WTC11 (cell line): Measurements from ENCODE around the gene ADAD2. TPM values are rescaled to one million over a fixed set of nuclear protein-coding genes. Genes with fewer than 3 reads are reported as not detected.

ENCODE experiments used
- CBFB ChIP-seq: sonication (generic); formaldehyde crosslinking; IDR thresholded peaks from 2 replicates; pipeline ENCODE4 v1.8.1; 2022; ENCODE audit warnings: mild to moderate bottlenecking, low read depth, missing genetic modification reagents
- GRHL2 ChIP-seq: fragments of 250-450 bp; sonication (Bioruptor Pico); IDR thresholded peaks from 2 replicates; pipeline ENCODE4 v1.8.0; 2022; ENCODE audit warnings: mild to moderate bottlenecking, moderate library complexity; ENCODE audit not compliant: insufficient replicate concordance, severe bottlenecking
- IRF2 ChIP-seq: sonication (generic); formaldehyde crosslinking; IDR thresholded peaks from 2 replicates; pipeline ENCODE4 v1.8.0; 2022; ENCODE audit warnings: low read depth, missing genetic modification reagents, borderline replicate concordance
- JUN ChIP-seq: sonication (generic); formaldehyde crosslinking; IDR thresholded peaks from 2 replicates; pipeline ENCODE4 v1.8.0; 2023; ENCODE audit warnings: mild to moderate bottlenecking, missing genetic modification reagents
- KAT7 ChIP-seq: sonication (generic); formaldehyde crosslinking; IDR thresholded peaks from 2 replicates; pipeline ENCODE4 v1.8.1; 2023; ENCODE audit warnings: missing genetic modification reagents, mild to moderate bottlenecking, borderline replicate concordance
- NFATC4 ChIP-seq: fragments of 250-450 bp; sonication (Bioruptor Pico); IDR thresholded peaks from 2 replicates; pipeline ENCODE4 v1.9.0; 2021; ENCODE audit warnings: mild to moderate bottlenecking
- NR1H2 ChIP-seq: sonication (generic); formaldehyde crosslinking; IDR thresholded peaks from 2 replicates; pipeline ENCODE4 v1.9.0; 2021; ENCODE audit warnings: mild to moderate bottlenecking, moderate library complexity, missing genetic modification reagents
- ZNF396 ChIP-seq: fragments of 250-450 bp; sonication (Bioruptor Pico); IDR thresholded peaks from 2 replicates; pipeline ENCODE4 v1.8.0; 2021; ENCODE audit warnings: mild to moderate bottlenecking, moderate library complexity, borderline replicate concordance
- total RNA-seq: library from RNA; stranded (reverse); gene quantifications from 3 replicates; pipeline ENCODE4 v1.2.3, GENCODE V29; 2021
- TF ChIP-seq, protein P1 (sequence below): fragments of 250-450 bp; sonication (Bioruptor Pico); conservative IDR thresholded peaks from 2 replicates; pipeline ENCODE4 v1.9.0; 2021; ENCODE audit warnings: mild to moderate bottlenecking
- TF ChIP-seq, protein P2 (sequence below): fragments of 250-450 bp; sonication (Bioruptor Pico); IDR thresholded peaks from 2 replicates; pipeline ENCODE4 v1.9.0; 2021; ENCODE audit warnings: mild to moderate bottlenecking, borderline replicate concordance
- TF ChIP-seq, protein P3 (sequence below): fragments of 250-450 bp; sonication (Bioruptor Pico); IDR thresholded peaks from 2 replicates; pipeline ENCODE4 v2.1.2; 2022; ENCODE audit warnings: mild to moderate bottlenecking, moderate library complexity
- TF ChIP-seq, protein P4 (sequence below): fragments of 250-450 bp; sonication (Bioruptor Pico); IDR thresholded peaks from 2 replicates; pipeline ENCODE4 v1.9.0; 2021; ENCODE audit warnings: moderate library complexity, mild to moderate bottlenecking, inconsistent platforms, borderline replicate concordance
- TF ChIP-seq, protein P5 (sequence below): fragments of 250-450 bp; sonication (Bioruptor Pico); IDR thresholded peaks from 2 replicates; pipeline ENCODE4 v1.9.0; 2021; ENCODE audit warnings: mild to moderate bottlenecking
- TF ChIP-seq, protein P6 (sequence below): fragments of 200-600 bp; IDR thresholded peaks from 2 replicates; pipeline ENCODE4 v1.8.0; 2022; ENCODE audit warnings: antibody characterized with exemption

Gene ADAD2
- total RNA-seq, 1 experiment from 2014 or later: 1.6 TPM

DNA sequence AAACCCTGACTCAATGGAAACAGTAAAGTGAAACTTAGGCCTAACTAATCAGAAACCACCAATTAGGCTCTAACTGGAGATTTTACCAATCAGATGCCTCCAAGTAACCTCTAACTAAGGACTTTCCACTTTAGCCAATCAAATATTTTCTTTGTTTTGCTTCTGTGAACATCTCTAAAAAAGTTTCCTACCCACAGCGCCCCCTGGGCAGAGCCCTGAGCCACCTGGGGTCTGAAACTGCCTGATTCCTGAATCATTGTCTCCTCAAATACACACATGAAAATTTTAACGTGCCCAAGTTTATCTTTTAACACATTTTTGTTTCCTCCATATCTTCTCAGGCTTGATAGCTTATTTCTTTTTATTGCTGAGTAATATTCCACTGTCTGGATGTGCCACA, 19.0 kb downstream of the ADAD2 start (continued):
- TF ChIP-seq, protein P1, sequence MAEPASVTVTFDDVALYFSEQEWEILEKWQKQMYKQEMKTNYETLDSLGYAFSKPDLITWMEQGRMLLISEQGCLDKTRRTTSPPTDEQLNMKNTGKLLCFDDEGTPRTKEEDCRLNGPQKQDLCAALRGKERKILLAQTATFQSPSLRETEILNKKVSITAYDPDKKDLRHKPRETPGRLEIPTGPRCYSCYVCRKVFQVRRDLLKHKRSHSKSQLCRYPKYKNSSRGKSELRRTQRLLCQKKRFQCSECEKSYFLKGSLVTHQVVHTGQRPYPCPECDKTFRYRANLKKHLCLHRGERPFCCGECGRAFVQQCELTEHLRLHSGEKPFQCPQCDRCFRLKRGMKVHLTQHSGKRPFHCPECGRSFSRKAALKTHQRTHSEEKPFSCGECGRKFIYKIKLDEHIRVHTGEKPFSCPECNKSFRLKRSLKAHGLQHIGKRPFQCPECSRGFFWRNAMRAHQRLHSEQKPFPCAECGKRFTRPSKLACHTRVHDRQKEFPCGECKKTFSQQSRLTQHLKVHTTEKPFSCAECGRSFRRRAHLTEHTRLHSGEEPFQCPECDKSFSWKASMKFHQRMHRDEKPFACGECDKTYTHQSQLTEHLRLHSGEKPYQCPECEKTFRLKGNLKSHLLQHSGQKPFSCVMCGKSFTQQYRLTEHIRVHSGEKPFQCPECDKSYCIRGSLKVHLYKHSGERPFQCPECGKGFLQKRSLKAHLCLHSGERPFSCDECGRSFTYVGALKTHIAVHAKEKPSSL (CRISPR knock-in tag): no peak
- TF ChIP-seq KAT7 (CRISPR knock-in tag) (no peak), JUN (CRISPR knock-in tag) (no peak), CBFB (CRISPR knock-in tag) (no peak), IRF2 (CRISPR knock-in tag) (no peak), NFATC4 (CRISPR knock-in tag) (no peak), ZNF396 (CRISPR knock-in tag) (no peak), GRHL2 (CRISPR knock-in tag) (no peak), NR1H2 (CRISPR knock-in tag) (no peak)
- TF ChIP-seq, protein P2, sequence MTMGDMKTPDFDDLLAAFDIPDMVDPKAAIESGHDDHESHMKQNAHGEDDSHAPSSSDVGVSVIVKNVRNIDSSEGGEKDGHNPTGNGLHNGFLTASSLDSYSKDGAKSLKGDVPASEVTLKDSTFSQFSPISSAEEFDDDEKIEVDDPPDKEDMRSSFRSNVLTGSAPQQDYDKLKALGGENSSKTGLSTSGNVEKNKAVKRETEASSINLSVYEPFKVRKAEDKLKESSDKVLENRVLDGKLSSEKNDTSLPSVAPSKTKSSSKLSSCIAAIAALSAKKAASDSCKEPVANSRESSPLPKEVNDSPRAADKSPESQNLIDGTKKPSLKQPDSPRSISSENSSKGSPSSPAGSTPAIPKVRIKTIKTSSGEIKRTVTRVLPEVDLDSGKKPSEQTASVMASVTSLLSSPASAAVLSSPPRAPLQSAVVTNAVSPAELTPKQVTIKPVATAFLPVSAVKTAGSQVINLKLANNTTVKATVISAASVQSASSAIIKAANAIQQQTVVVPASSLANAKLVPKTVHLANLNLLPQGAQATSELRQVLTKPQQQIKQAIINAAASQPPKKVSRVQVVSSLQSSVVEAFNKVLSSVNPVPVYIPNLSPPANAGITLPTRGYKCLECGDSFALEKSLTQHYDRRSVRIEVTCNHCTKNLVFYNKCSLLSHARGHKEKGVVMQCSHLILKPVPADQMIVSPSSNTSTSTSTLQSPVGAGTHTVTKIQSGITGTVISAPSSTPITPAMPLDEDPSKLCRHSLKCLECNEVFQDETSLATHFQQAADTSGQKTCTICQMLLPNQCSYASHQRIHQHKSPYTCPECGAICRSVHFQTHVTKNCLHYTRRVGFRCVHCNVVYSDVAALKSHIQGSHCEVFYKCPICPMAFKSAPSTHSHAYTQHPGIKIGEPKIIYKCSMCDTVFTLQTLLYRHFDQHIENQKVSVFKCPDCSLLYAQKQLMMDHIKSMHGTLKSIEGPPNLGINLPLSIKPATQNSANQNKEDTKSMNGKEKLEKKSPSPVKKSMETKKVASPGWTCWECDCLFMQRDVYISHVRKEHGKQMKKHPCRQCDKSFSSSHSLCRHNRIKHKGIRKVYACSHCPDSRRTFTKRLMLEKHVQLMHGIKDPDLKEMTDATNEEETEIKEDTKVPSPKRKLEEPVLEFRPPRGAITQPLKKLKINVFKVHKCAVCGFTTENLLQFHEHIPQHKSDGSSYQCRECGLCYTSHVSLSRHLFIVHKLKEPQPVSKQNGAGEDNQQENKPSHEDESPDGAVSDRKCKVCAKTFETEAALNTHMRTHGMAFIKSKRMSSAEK (CRISPR knock-in tag): no peak
- TF ChIP-seq, protein P3, sequence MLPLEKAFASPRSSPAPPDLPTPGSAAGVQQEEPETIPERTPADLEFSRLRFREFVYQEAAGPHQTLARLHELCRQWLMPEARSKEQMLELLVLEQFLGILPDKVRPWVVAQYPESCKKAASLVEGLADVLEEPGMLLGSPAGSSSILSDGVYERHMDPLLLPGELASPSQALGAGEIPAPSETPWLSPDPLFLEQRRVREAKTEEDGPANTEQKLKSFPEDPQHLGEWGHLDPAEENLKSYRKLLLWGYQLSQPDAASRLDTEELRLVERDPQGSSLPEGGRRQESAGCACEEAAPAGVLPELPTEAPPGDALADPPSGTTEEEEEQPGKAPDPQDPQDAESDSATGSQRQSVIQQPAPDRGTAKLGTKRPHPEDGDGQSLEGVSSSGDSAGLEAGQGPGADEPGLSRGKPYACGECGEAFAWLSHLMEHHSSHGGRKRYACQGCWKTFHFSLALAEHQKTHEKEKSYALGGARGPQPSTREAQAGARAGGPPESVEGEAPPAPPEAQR (CRISPR knock-in tag): no peak
- TF ChIP-seq, protein P4, sequence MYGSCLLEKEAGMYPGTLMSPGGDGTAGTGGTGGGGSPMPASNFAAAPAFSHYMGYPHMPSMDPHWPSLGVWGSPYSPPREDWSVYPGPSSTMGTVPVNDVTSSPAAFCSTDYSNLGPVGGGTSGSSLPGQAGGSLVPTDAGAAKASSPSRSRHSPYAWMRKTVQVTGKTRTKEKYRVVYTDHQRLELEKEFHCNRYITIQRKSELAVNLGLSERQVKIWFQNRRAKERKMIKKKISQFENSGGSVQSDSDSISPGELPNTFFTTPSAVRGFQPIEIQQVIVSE (CRISPR knock-in tag): no peak
- TF ChIP-seq, protein P5, sequence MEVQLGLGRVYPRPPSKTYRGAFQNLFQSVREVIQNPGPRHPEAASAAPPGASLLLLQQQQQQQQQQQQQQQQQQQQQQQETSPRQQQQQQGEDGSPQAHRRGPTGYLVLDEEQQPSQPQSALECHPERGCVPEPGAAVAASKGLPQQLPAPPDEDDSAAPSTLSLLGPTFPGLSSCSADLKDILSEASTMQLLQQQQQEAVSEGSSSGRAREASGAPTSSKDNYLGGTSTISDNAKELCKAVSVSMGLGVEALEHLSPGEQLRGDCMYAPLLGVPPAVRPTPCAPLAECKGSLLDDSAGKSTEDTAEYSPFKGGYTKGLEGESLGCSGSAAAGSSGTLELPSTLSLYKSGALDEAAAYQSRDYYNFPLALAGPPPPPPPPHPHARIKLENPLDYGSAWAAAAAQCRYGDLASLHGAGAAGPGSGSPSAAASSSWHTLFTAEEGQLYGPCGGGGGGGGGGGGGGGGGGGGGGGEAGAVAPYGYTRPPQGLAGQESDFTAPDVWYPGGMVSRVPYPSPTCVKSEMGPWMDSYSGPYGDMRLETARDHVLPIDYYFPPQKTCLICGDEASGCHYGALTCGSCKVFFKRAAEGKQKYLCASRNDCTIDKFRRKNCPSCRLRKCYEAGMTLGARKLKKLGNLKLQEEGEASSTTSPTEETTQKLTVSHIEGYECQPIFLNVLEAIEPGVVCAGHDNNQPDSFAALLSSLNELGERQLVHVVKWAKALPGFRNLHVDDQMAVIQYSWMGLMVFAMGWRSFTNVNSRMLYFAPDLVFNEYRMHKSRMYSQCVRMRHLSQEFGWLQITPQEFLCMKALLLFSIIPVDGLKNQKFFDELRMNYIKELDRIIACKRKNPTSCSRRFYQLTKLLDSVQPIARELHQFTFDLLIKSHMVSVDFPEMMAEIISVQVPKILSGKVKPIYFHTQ (CRISPR knock-in tag): no peak
- TF ChIP-seq, protein P6, sequence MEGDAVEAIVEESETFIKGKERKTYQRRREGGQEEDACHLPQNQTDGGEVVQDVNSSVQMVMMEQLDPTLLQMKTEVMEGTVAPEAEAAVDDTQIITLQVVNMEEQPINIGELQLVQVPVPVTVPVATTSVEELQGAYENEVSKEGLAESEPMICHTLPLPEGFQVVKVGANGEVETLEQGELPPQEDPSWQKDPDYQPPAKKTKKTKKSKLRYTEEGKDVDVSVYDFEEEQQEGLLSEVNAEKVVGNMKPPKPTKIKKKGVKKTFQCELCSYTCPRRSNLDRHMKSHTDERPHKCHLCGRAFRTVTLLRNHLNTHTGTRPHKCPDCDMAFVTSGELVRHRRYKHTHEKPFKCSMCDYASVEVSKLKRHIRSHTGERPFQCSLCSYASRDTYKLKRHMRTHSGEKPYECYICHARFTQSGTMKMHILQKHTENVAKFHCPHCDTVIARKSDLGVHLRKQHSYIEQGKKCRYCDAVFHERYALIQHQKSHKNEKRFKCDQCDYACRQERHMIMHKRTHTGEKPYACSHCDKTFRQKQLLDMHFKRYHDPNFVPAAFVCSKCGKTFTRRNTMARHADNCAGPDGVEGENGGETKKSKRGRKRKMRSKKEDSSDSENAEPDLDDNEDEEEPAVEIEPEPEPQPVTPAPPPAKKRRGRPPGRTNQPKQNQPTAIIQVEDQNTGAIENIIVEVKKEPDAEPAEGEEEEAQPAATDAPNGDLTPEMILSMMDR: no peak
